T1000 (cell line): ENCODE data around the gene SAMD4A.
"Not testable (repeated sequence)": the region's sequence is repeated elsewhere in the genome, so short reads cannot be mapped to it uniquely, and the experiment has no call there.

Experiments used
- DNase-seq: peaks from one replicate; lab custom pipeline; 2025; ENCODE audit warnings: mixed read lengths; lab: John Stamatoyannopoulos, UW

Gene SAMD4A

GRCh38 chr14:54597795-54598443 lies 31.0 kb downstream of the SAMD4A start:
- no peak for DNase-seq

- DNase-seq = no peak
Measured at GRCh38 chr14:54599966-54600716, 33.2 kb downstream of the SAMD4A start.

- DNase-seq = no peak
Measured at GRCh38 chr14:54600717-54601109, 33.8 kb downstream of the SAMD4A start.

GRCh38 chr14:54603362-54603761 lies 36.4 kb downstream of the SAMD4A start:
- no peak for DNase-seq

GRCh38 chr14:54606178-54606577 lies 39.2 kb downstream of the SAMD4A start:
- DNase-seq = no peak

GRCh38 chr14:54606631-54607133 lies 39.8 kb downstream of the SAMD4A start:
- DNase-seq = peak; percentile 16

- DNase-seq = no peak
Measured at GRCh38 chr14:54609576-54609975, 42.6 kb downstream of the SAMD4A start.

GRCh38 chr14:54610051-54610977 lies 43.4 kb downstream of the SAMD4A start:
- DNase-seq = no peak

- DNase-seq = no peak
Measured at GRCh38 chr14:54614296-54614695, 47.4 kb downstream of the SAMD4A start.

GRCh38 chr14:54617467-54617866 lies 50.5 kb downstream of the SAMD4A start:
- DNase-seq = no peak

GRCh38 chr14:54621686-54622085 lies 54.8 kb downstream of the SAMD4A start:
- no peak for DNase-seq

GRCh38 chr14:54622192-54622958 lies 55.4 kb downstream of the SAMD4A start:
- DNase-seq = no peak

GRCh38 chr14:54623279-54624004 lies 56.5 kb downstream of the SAMD4A start:
- no peak for DNase-seq

- not testable (repeated sequence) for DNase-seq
Measured at GRCh38 chr14:54624005-54624358, 57.1 kb downstream of the SAMD4A start.

GRCh38 chr14:54625112-54625511 lies 58.2 kb downstream of the SAMD4A start:
- DNase-seq = no peak

GRCh38 chr14:54627219-54627539 lies 60.3 kb downstream of the SAMD4A start:
- no peak for DNase-seq

- DNase-seq = no peak
Measured at GRCh38 chr14:54627540-54628363, 60.8 kb downstream of the SAMD4A start.

- no peak for DNase-seq
Measured at GRCh38 chr14:54629183-54629582, 62.3 kb downstream of the SAMD4A start.

GRCh38 chr14:54629635-54630360 lies 62.9 kb downstream of the SAMD4A start:
- no peak for DNase-seq

- no peak for DNase-seq
Measured at GRCh38 chr14:54631016-54631415, 64.1 kb downstream of the SAMD4A start.
